AG09319 (cell line): ENCODE measurements around the gene ARHGAP26.

Source experiments
- DNase-seq: peaks from one replicate; pipeline ENCODE4 v3.0.0-alpha.2; 2010; ENCODE audit warnings: low read depth; ENCODE audit errors: extremely low read depth
- CTCF ChIP-seq: IDR thresholded peaks from 2 replicates; pipeline ENCODE4 v1.5.1; 2011; ENCODE audit warnings: low read depth, mild to moderate bottlenecking, inconsistent platforms, low read length, moderate library complexity

ARHGAP26 gene

GRCh38 chr5:142726188-142726731 lies 43.9 kb upstream of the ARHGAP26 start:
- peak; percentile 74 for DNase-seq
- TF ChIP-seq CTCF, result no peak

- TF ChIP-seq CTCF, result no peak
- DNase-seq, result no peak
Observed at GRCh38 chr5:142727735-142728047, 42.5 kb upstream of the ARHGAP26 start.

GRCh38 chr5:142735323-142736246 lies 34.6 kb upstream of the ARHGAP26 start:
- no peak for TF ChIP-seq CTCF

GRCh38 chr5:142736247-142736632 lies 33.9 kb upstream of the ARHGAP26 start:
- DNase-seq, result no peak
- TF ChIP-seq CTCF, result no peak

More at GRCh38 chr5:142735323-142736246, 34.6 kb upstream of the ARHGAP26 start:
- DNase-seq, result no peak

- no peak for DNase-seq
- no peak for TF ChIP-seq CTCF
Observed at GRCh38 chr5:142737179-142737578, 33.0 kb upstream of the ARHGAP26 start.

- no peak for TF ChIP-seq CTCF
- peak; percentile 65 for DNase-seq
Observed at GRCh38 chr5:142740474-142741242, 29.5 kb upstream of the ARHGAP26 start.
